HPDE6-E6E7 (cell line): Measurements from ENCODE around the gene SIX4.

Experiments
- DNase-seq: peaks from one replicate; pipeline ENCODE4 v3.0.0; 2011; ENCODE audit warnings: missing footprints; ENCODE audit errors: extremely low spot score

The SIX4 gene

GRCh38 chr14:60722107-60722356 is 2.1 kb downstream of the SIX4 start:
- no peak for DNase-seq

GRCh38 chr14:60721326-60722106 is 2.6 kb downstream of the SIX4 start:
- DNase-seq: peak; percentile 44

- DNase-seq: no peak
Observed at GRCh38 chr14:60720962-60721325, 3.2 kb downstream of the SIX4 start.

DNA sequence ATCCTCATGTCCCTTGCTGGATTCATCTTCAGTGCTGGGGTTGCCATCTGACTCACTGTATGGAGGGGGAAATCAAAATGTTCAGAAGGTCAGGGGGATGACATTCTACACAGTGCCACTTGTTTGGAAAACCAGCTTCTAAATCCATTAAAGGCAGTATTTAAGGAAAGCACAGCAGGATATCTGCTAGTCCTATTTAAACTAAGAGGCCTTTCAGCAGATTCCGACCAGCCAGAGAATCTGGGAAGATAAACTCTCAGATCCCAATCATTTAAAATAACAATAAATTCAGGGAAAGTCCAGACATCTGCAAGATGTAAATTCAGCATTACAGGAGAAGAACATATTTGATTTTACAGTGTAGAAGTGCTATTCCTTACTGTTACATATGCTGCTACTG is 3.8 kb downstream of the SIX4 start:
- no peak for DNase-seq

DNA sequence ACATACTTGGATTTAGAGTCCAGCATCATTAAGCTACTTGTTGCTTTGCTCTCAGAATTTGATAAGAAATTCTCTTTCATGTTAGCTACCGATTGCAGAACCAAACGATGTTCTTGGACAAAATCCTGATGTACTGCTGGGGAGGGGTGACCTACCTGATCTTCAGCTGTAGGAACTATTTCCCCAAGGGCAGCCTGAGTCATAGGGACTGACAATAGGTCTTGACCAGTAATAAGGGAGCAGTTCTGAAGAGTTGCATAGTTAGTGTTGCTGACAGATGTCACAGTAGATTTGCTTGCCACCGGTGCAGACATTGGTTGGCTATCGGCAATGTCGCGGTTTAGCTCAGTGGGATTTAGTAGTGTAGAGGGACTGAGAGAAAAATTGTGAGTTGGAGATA is 10.6 kb downstream of the SIX4 start:
- DNase-seq: no peak

GRCh38 chr14:60710494-60710893 is 13.7 kb downstream of the SIX4 start:
- DNase-seq: no peak

GRCh38 chr14:60707858-60708257 is 16.3 kb downstream of the SIX4 start:
- no peak for DNase-seq

GRCh38 chr14:60705100-60705499 is 19.1 kb downstream of the SIX4 start:
- no peak for DNase-seq

DNA sequence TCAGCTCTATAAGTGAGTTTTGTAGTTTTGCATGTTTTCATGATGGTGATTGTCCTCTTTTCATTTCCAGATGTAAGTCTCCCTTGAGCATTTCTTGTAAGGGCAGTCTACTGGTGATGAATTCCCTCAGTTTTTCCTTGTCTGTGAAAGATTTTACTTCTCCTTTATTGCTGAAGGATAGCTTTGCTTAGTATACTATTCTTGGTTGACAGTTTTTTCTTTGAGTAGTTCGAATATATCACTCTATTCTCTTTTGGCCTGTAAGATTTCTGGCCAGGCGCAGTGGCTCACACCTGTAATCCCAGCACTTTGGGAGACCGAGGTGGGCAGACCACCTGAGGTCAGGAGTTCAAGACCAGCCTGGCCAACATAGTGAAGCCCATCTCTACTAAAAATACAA is 23.6 kb downstream of the SIX4 start:
- no peak for DNase-seq

DNA sequence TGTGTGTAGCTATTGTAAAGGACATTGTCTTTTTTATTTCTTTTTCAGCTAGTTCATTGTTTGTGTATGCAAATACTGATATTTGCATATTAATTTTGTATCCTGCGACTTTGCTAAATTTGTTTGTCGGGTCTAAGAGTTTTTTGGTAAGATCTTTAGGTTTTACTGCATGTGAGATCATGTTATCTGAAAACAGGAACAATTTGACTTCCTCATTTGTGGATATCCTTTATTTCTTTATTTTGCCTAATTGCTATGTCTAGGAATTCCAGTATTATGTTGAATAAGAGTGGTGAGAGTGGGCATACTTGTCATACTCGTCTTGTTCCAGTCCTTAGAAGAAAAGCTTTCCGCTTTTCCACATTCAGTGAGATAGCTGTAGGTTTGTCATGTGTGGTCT is 28.8 kb downstream of the SIX4 start:
- DNase-seq: no peak

DNA sequence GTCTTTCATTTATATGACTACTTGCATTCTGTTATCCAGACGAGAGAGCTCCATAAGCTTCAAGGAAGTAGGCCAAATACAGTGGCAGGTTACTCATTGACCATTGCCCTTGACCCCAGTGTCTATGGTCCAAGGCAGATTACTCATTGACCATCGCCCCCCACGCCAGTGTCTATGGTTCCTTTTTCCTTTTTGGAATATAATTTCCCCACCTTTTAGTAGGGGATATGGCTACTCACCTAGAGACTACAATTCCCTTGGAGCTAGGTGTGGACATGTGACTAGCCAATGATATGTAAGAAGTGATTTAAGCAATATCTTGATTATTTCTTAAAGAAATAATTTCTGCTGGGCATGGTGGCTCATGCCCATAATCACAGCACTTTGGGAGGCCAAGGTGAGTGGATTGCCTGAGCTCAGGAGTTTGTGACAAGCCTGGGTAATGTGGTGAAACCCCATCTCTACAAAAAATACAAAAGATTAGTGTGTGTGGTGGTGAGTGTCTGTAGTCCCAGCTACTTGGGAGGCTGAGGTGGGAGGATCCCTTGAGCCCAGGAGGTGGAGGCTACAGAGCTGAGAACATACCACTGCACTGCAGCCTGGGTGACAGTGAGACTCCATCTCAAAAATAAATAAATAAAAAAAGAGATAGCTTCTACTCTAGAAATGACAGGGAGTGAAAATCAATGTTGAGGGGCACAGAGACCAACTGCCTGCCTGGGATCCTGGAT is 32.6 kb downstream of the SIX4 start:
- DNase-seq: no peak

DNA sequence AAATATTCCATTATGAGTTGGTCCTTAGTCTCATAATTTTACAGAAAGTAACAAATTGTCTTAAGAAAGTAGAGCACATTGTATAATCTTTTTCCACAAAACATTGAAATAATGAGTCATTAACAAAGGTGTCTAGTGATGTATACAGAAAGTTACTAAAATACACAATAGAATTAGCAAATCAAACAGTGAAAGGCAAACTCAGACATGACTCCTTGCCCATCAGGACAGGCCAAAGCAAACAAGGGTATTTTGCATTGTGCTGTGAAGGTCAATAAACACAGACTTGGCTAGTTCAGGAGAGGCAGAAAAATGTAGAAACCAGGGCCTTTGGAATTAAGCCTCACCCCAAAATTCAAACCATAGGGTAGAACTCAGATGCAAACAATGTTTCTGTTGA is 37.3 kb downstream of the SIX4 start:
- peak; percentile 27 for DNase-seq

- DNase-seq: no peak
Observed at GRCh38 chr14:60684203-60684602, 39.9 kb downstream of the SIX4 start.

- no peak for DNase-seq
Observed at GRCh38 chr14:60681271-60681670, 42.9 kb downstream of the SIX4 start.

GRCh38 chr14:60680511-60680910 is 43.6 kb downstream of the SIX4 start:
- DNase-seq: no peak

DNA sequence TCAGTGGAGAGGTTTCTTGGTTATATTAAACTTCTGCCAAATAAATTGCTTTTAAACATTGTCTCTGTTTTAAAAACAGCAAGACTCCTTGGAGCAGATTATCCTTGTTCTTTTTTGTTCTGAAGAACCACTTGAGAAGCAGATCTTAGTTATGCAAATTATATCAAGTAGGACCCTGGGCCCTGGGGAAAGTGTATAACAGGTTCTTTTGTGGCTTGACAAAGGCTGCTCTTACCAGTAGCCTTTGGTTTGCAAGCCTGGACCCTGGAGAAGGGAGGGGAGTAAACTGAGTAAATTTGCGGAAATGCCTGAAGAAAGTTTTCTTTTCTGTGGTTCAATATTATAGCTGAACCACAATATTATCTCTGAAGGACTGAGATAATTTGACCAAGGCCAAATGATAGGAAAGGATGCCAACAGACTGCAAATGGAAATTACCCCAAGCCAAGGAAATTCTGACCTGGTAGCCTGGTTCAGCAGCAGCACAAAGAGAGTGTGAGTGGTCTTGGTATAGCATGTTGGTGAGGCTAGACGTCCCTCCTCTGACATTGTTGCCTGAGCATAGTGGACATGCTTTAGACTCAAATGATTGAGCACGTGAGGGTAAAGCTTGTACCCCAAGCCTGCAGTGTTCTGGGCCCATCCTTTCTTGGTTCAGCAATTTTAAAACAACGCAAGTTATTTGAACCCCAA is 44.4 kb downstream of the SIX4 start:
- DNase-seq: no peak

- no peak for DNase-seq
Observed at GRCh38 chr14:60677701-60678100, 46.5 kb downstream of the SIX4 start.

DNA sequence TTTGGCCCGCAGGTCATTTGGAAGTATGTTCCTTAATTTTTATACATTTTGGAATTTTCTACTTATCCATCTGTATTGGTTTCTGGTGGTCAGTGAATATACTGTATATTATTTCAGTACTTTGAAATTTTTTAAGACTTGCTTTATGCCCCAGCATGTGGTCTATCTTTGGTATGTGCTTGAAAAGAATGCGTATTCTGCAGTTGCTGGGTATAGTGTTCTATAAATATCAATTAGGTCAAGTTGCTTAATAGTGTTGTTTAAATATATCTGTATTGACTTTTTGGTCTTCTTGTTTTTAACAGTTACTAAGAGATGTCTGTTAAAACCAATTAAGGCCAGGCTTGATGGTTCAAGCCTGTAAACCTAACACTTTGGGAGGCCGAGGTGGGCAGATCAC is 53.2 kb downstream of the SIX4 start:
- no peak for DNase-seq

- DNase-seq: no peak
Observed at GRCh38 chr14:60668431-60669112, 55.6 kb downstream of the SIX4 start.

- no peak for DNase-seq
Observed at GRCh38 chr14:60665177-60665550, 59.0 kb downstream of the SIX4 start.

DNA sequence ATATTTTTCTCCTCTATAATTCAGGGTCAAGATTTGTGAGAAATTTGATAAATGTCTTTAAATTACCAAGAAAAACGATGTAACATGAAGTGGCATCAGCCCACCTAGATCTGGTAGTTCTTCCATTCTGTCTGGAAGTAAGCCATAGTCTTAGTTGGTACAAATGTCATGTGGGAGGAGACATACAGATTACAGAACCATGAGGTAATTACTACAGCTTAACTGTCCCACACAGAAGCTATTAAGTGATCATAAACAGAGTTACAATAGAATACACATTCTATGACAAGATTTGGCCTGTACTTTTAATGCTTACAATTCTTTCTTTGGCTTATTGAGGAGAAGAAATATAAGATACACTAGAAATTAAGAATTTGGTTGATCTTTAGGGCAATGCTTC is 61.2 kb downstream of the SIX4 start:
- no peak for DNase-seq

DNA sequence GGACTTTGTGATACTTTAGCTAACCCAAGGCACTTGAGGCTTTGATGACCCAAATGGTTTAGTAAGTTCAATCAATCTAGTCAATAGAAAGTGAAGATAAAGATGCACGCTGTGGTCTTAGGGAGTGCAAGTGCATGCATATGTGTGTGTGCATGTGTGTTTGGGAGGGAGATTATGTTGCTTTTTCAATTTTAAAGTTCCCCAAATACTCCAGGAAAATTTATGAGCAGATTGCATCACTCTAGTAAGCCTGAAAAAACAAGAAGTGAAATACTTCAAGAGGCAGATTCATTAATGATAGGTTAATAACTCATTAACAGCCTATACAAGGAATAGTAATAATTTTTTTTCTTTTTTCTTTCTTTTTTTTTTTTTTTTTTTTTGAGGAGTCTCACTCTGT is 62.4 kb downstream of the SIX4 start:
- DNase-seq: no peak
